WTC11 (cell line): ENCODE data around the gene CENPT. TPM values are rescaled to one million over a fixed set of nuclear protein-coding genes. Genes with fewer than 3 reads are reported as not detected.

Experiments used
- ATAC-seq: fragments of 200-7000 bp; cut with Tn5 transposase; 2 replicates; pipeline ENCODE4 v1.10.0; 2021; ENCODE audit warnings: mild to moderate bottlenecking, moderate library complexity
- CTCF ChIA-PET: fragments of 300-600 bp; sonication (Branson Sonifier 250); formaldehyde crosslinking; loops from one replicate; lab custom pipeline; 2021; ENCODE audit warnings: antibody characterized with exemption; lab: Charles Lee
- POLR2A ChIA-PET: fragments of 350-600 bp; sonication (Branson Sonifier 250); formaldehyde crosslinking; loops from one replicate; lab custom pipeline; 2021; ENCODE audit warnings: antibody characterized with exemption; lab: Charles Lee
- DNase-seq: peaks from one replicate; pipeline ENCODE4 v3.0.0; 2021; ENCODE audit warnings: low spot score
- H3K27ac Mint-ChIP-seq: 2 replicates; pipeline ENCODE4 v1.8.0; 2021; ENCODE audit warnings: mixed read lengths
- H3K27me3 Mint-ChIP-seq: 2 replicates; pipeline ENCODE4 v1.8.0; 2021; ENCODE audit warnings: low read depth, mild to moderate bottlenecking, moderate library complexity, mixed read lengths
- H3K36me3 Mint-ChIP-seq: 2 replicates; pipeline ENCODE4 v1.8.0; 2021; ENCODE audit warnings: mixed read lengths
- H3K4me1 Mint-ChIP-seq: 2 replicates; pipeline ENCODE4 v1.8.0; 2022; ENCODE audit warnings: mixed read lengths
- H3K4me3 Mint-ChIP-seq: 2 replicates; pipeline ENCODE4 v1.8.0; 2021; ENCODE audit warnings: mild to moderate bottlenecking, moderate library complexity, mixed read lengths
- H3K9me3 Mint-ChIP-seq: 2 replicates; pipeline ENCODE4 v1.8.0; 2021; ENCODE audit warnings: mixed read lengths
- FOXP1 ChIP-seq: sonication (generic); formaldehyde crosslinking; IDR thresholded peaks from 2 replicates; pipeline ENCODE4 v1.8.0; 2022; ENCODE audit warnings: missing genetic modification reagents, mild to moderate bottlenecking, moderate library complexity, borderline replicate concordance
- GABPB1 ChIP-seq: sonication (generic); formaldehyde crosslinking; IDR thresholded peaks from 2 replicates; pipeline ENCODE4 v1.8.1; 2023; ENCODE audit warnings: mild to moderate bottlenecking, missing genetic modification reagents
- GTF2I ChIP-seq: fragments of 250-450 bp; sonication (Bioruptor Pico); conservative IDR thresholded peaks from 2 replicates; pipeline ENCODE4 v1.4.0; 2021; ENCODE audit warnings: mild to moderate bottlenecking
- JAZF1 ChIP-seq: fragments of 250-450 bp; sonication (Bioruptor Pico); IDR thresholded peaks from 2 replicates; pipeline ENCODE4 v1.9.0; 2021; ENCODE audit warnings: moderate library complexity, mild to moderate bottlenecking, inconsistent platforms
- KAT7 ChIP-seq: sonication (generic); formaldehyde crosslinking; IDR thresholded peaks from 2 replicates; pipeline ENCODE4 v1.8.1; 2023; ENCODE audit warnings: missing genetic modification reagents, mild to moderate bottlenecking, borderline replicate concordance
- MXD4 ChIP-seq: fragments of 250-450 bp; sonication (Bioruptor Pico); IDR thresholded peaks from 2 replicates; pipeline ENCODE4 v1.8.0; 2021; ENCODE audit warnings: mild to moderate bottlenecking, moderate library complexity, borderline replicate concordance
- NFE2L1 ChIP-seq: sonication (generic); formaldehyde crosslinking; IDR thresholded peaks from 2 replicates; pipeline ENCODE4 v1.8.1; 2023; ENCODE audit warnings: missing genetic modification reagents
- SOX15 ChIP-seq: fragments of 250-450 bp; sonication (Bioruptor Pico); IDR thresholded peaks from 2 replicates; pipeline ENCODE4 v1.9.0; 2021; ENCODE audit warnings: mild to moderate bottlenecking
- TCF7 ChIP-seq: sonication (generic); formaldehyde crosslinking; IDR thresholded peaks from 2 replicates; pipeline ENCODE4 v1.8.0; 2022; ENCODE audit warnings: mild to moderate bottlenecking, low read depth, missing genetic modification reagents, moderate library complexity
- TEAD4 ChIP-seq: sonication (generic); formaldehyde crosslinking; IDR thresholded peaks from 2 replicates; pipeline ENCODE4 v1.8.0; 2022; ENCODE audit warnings: mild to moderate bottlenecking, missing genetic modification reagents
- ZNF121 ChIP-seq: sonication (generic); formaldehyde crosslinking; IDR thresholded peaks from 2 replicates; pipeline ENCODE4 v1.8.0; 2023; ENCODE audit warnings: missing genetic modification reagents
- ZNF138 ChIP-seq: sonication (generic); formaldehyde crosslinking; conservative IDR thresholded peaks from 2 replicates; pipeline ENCODE4 v1.8.1; 2022; ENCODE audit warnings: mild to moderate bottlenecking, moderate library complexity, missing genetic modification reagents
- ZNF416 ChIP-seq: fragments of 250-450 bp; sonication (Bioruptor Pico); IDR thresholded peaks from 2 replicates; pipeline ENCODE4 v1.9.0; 2021; ENCODE audit warnings: mild to moderate bottlenecking, inconsistent platforms
- total RNA-seq: library from RNA; stranded (reverse); gene quantifications from 3 replicates; pipeline ENCODE4 v1.2.3, GENCODE V29; 2021
- TF ChIP-seq, protein P1 (sequence below): sonication (generic); formaldehyde crosslinking; IDR thresholded peaks from 2 replicates; pipeline ENCODE4 v1.8.1; 2023; ENCODE audit warnings: mild to moderate bottlenecking, missing genetic modification reagents, moderate library complexity
- TF ChIP-seq, protein P2 (sequence below): fragments of 250-450 bp; sonication (Bioruptor Pico); IDR thresholded peaks from 2 replicates; pipeline ENCODE4 v1.9.0; 2021; ENCODE audit warnings: moderate library complexity, mild to moderate bottlenecking, inconsistent platforms, borderline replicate concordance
- TF ChIP-seq, protein P3 (sequence below): sonication (generic); formaldehyde crosslinking; conservative IDR thresholded peaks from 2 replicates; pipeline ENCODE4 v1.8.1; 2022; ENCODE audit warnings: mild to moderate bottlenecking, missing genetic modification reagents
- TF ChIP-seq, protein P4 (sequence below): sonication (generic); formaldehyde crosslinking; IDR thresholded peaks from 2 replicates; pipeline ENCODE4 v1.8.1; 2022; ENCODE audit warnings: low read depth, mild to moderate bottlenecking, moderate library complexity, missing genetic modification reagents, borderline replicate concordance
- TF ChIP-seq, protein P5 (sequence below): sonication (generic); formaldehyde crosslinking; IDR thresholded peaks from 2 replicates; pipeline ENCODE4 v1.8.1; 2023; ENCODE audit warnings: mild to moderate bottlenecking, missing genetic modification reagents
- TF ChIP-seq, protein P6 (sequence below): sonication (generic); formaldehyde crosslinking; IDR thresholded peaks from 2 replicates; pipeline ENCODE4 v1.8.0; 2023; ENCODE audit warnings: missing genetic modification reagents
- TF ChIP-seq, protein P7 (sequence below): sonication (generic); formaldehyde crosslinking; IDR thresholded peaks from 2 replicates; pipeline ENCODE4 v1.8.1; 2022; ENCODE audit warnings: mild to moderate bottlenecking, missing genetic modification reagents, moderate library complexity, borderline replicate concordance
- TF ChIP-seq, protein P8 (sequence below): fragments of 250-450 bp; sonication (Bioruptor Pico); IDR thresholded peaks from 2 replicates; pipeline ENCODE4 v1.9.0; 2021; ENCODE audit warnings: mild to moderate bottlenecking

The CENPT gene
- total RNA-seq, 1 experiment from 2014 or later: 58.3 TPM

DNA sequence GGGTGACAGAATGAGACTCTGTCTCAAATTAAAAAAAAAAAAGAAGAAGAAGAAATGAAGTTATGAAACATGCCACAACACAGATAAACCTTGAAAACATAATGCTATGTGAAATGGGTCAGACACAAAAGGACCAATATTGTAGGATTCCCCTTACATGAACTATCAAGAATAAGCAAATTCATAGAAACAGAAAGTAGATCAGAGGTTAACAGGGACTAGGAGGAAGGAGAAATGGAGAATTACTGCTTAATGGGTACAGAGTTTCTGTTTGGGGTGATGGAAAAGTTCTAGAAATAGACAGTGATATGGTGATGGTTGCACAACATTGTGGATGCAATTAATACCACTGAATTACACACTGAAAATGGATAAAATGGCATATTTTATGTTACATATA is 57.4 kb downstream of the CENPT start:
- H3K4me3 Mint-ChIP-seq: no peak overlapping the region
- ChIA-PET CTCF (interaction anchor here (1.0 kb wide), 1 partner anchor 26 kb away, joined by 4 read pairs; no protein-coding TSS in a partner anchor), POLR2A (no interaction called here)
- TF ChIP-seq GTF2I (CRISPR knock-in tag) (no peak), ZNF121 (CRISPR knock-in tag) (no peak), NFE2L1 (CRISPR knock-in tag) (no peak), SOX15 (CRISPR knock-in tag) (no peak), MXD4 (CRISPR knock-in tag) (no peak), JAZF1 (CRISPR knock-in tag) (no peak), TCF7 (CRISPR knock-in tag) (no peak), KAT7 (no peak), GABPB1 (CRISPR knock-in tag) (no peak), FOXP1 (CRISPR knock-in tag) (no peak)
- TF ChIP-seq, protein P1, sequence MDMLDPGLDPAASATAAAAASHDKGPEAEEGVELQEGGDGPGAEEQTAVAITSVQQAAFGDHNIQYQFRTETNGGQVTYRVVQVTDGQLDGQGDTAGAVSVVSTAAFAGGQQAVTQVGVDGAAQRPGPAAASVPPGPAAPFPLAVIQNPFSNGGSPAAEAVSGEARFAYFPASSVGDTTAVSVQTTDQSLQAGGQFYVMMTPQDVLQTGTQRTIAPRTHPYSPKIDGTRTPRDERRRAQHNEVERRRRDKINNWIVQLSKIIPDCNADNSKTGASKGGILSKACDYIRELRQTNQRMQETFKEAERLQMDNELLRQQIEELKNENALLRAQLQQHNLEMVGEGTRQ: no peak
- TF ChIP-seq, protein P2, sequence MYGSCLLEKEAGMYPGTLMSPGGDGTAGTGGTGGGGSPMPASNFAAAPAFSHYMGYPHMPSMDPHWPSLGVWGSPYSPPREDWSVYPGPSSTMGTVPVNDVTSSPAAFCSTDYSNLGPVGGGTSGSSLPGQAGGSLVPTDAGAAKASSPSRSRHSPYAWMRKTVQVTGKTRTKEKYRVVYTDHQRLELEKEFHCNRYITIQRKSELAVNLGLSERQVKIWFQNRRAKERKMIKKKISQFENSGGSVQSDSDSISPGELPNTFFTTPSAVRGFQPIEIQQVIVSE (CRISPR knock-in tag): no peak
- TF ChIP-seq, protein P3, sequence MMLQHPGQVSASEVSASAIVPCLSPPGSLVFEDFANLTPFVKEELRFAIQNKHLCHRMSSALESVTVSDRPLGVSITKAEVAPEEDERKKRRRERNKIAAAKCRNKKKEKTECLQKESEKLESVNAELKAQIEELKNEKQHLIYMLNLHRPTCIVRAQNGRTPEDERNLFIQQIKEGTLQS (CRISPR knock-in tag): no peak
- TF ChIP-seq, protein P4, sequence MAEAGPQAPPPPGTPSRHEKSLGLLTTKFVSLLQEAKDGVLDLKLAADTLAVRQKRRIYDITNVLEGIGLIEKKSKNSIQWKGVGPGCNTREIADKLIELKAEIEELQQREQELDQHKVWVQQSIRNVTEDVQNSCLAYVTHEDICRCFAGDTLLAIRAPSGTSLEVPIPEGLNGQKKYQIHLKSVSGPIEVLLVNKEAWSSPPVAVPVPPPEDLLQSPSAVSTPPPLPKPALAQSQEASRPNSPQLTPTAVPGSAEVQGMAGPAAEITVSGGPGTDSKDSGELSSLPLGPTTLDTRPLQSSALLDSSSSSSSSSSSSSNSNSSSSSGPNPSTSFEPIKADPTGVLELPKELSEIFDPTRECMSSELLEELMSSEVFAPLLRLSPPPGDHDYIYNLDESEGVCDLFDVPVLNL (CRISPR knock-in tag): no peak
- TF ChIP-seq, protein P5, sequence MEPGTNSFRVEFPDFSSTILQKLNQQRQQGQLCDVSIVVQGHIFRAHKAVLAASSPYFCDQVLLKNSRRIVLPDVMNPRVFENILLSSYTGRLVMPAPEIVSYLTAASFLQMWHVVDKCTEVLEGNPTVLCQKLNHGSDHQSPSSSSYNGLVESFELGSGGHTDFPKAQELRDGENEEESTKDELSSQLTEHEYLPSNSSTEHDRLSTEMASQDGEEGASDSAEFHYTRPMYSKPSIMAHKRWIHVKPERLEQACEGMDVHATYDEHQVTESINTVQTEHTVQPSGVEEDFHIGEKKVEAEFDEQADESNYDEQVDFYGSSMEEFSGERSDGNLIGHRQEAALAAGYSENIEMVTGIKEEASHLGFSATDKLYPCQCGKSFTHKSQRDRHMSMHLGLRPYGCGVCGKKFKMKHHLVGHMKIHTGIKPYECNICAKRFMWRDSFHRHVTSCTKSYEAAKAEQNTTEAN (CRISPR knock-in tag): no peak
- H3K27ac Mint-ChIP-seq: no peak overlapping the region
- H3K4me1 Mint-ChIP-seq: no peaks in the 10 kb centered on the region
- ATAC-seq: no peak
- H3K27me3 Mint-ChIP-seq: no peaks in the 10 kb centered on the region
- no peaks in the 10 kb centered on the region for H3K36me3 Mint-ChIP-seq
- no peaks in the 10 kb centered on the region for H3K9me3 Mint-ChIP-seq
- no peak for DNase-seq

DNA sequence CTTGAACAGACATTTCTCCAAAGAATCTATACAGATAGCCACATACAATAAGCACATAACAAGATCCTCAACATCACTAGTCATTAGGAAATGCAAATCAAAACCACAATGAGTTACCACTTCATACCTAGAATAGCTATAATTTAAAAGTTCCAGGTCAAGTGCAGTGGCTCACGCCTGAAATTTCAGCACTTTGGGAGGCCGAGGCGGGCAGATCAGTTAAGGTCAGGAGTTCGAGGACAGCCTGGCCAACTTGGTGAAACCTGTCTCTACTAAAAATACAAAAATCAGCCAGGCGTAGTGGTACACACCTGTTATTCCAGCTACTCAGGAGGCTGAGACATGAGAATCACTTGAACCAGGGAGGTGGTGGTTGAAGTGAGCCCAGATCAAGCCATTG is 61.0 kb downstream of the CENPT start:
- no peak overlapping the region for H3K27ac Mint-ChIP-seq
- DNase-seq (no peak), ATAC-seq (no peak)
- no peak overlapping the region for H3K4me3 Mint-ChIP-seq
- ChIA-PET POLR2A (interaction anchor here (0.5 kb wide), 1 partner anchor 123 kb away, joined by 3 read pairs; no protein-coding TSS in a partner anchor), CTCF (interaction anchor here (0.8 to 2.0 kb wide), 2 partner anchors 30 to 114 kb away, joined by 3 to 10 read pairs; no protein-coding TSS in a partner anchor)
- H3K36me3 Mint-ChIP-seq: no peaks in the 10 kb centered on the region
- H3K27me3 Mint-ChIP-seq: no peaks in the 10 kb centered on the region
- H3K4me1 Mint-ChIP-seq: no peaks in the 10 kb centered on the region
- H3K9me3 Mint-ChIP-seq: no peaks in the 10 kb centered on the region
- TF ChIP-seq, protein P6, sequence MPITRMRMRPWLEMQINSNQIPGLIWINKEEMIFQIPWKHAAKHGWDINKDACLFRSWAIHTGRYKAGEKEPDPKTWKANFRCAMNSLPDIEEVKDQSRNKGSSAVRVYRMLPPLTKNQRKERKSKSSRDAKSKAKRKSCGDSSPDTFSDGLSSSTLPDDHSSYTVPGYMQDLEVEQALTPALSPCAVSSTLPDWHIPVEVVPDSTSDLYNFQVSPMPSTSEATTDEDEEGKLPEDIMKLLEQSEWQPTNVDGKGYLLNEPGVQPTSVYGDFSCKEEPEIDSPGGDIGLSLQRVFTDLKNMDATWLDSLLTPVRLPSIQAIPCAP (CRISPR knock-in tag): no peak
- no peak for TF ChIP-seq ZNF416 (CRISPR knock-in tag)
- no peak for TF ChIP-seq ZNF138
- TF ChIP-seq, protein P7, sequence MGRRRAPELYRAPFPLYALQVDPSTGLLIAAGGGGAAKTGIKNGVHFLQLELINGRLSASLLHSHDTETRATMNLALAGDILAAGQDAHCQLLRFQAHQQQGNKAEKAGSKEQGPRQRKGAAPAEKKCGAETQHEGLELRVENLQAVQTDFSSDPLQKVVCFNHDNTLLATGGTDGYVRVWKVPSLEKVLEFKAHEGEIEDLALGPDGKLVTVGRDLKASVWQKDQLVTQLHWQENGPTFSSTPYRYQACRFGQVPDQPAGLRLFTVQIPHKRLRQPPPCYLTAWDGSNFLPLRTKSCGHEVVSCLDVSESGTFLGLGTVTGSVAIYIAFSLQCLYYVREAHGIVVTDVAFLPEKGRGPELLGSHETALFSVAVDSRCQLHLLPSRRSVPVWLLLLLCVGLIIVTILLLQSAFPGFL (CRISPR knock-in tag): no peak
- TF ChIP-seq TEAD4: no peak
- TF ChIP-seq, protein P8, sequence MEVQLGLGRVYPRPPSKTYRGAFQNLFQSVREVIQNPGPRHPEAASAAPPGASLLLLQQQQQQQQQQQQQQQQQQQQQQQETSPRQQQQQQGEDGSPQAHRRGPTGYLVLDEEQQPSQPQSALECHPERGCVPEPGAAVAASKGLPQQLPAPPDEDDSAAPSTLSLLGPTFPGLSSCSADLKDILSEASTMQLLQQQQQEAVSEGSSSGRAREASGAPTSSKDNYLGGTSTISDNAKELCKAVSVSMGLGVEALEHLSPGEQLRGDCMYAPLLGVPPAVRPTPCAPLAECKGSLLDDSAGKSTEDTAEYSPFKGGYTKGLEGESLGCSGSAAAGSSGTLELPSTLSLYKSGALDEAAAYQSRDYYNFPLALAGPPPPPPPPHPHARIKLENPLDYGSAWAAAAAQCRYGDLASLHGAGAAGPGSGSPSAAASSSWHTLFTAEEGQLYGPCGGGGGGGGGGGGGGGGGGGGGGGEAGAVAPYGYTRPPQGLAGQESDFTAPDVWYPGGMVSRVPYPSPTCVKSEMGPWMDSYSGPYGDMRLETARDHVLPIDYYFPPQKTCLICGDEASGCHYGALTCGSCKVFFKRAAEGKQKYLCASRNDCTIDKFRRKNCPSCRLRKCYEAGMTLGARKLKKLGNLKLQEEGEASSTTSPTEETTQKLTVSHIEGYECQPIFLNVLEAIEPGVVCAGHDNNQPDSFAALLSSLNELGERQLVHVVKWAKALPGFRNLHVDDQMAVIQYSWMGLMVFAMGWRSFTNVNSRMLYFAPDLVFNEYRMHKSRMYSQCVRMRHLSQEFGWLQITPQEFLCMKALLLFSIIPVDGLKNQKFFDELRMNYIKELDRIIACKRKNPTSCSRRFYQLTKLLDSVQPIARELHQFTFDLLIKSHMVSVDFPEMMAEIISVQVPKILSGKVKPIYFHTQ (CRISPR knock-in tag): no peak
